Amniotic epithelial cell (primary cell): ENCODE results near the gene VASN.
"Not testable (repeated sequence)": the region's sequence is repeated elsewhere in the genome, so short reads cannot be mapped to it uniquely, and the experiment has no call there.

ENCODE experiments used
- DNase-seq: peaks from one replicate; pipeline ENCODE4 v3.0.0-alpha.2; 2010; ENCODE audit warnings: low read depth

The VASN gene

DNA sequence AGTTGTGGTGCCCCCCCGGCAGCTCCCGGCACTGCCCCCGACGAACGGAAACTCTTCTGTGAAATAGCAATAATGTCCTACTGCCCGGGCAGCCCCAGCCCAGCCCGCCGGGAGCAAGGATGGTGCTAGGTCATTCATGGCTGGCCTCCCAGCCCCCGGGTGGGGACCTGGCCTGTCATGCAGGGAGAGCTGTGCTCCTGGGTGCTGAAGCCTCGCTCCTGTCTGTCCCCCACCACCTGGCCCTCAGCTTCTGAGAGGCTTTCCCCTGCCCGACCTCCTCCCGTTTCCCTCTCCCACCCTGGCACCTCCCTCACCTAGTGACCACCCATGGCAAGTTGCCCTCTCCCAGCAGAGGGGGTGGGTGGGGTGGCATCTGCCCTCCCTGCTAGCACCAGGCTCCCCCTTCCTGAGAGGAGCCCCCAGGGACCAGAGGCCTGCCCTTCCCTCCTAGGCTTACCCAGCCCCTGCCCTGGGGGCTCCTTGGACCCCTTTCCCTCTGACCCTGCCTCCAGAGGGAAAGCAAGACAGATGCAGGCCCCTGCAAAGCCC, 34.0 kb upstream of the VASN start:
- DNase-seq, result no peak

DNA sequence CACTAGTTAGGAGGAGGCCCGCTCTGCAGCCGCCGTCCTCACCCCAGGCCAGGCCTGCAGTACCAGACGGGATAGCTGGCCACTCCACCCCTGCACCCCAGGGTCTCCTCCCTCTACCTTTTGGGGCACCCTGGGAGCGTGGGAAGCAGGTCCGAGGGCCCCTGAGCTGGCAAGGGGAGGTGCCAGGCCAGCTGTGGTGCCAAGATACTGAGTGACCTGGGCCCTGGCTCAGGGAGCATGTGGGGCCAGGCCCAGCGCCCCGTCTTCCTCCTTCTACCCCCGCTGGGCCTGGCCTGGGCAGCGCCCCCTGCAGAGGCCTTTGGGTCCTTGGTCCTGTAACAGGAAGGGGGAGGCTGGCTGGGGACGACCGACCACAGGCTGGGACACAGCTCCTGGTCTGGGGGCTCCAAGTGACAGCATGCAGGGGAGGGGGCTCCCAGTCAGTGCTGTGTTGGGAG, 33.5 kb upstream of the VASN start:
- DNase-seq, result no peak

DNA sequence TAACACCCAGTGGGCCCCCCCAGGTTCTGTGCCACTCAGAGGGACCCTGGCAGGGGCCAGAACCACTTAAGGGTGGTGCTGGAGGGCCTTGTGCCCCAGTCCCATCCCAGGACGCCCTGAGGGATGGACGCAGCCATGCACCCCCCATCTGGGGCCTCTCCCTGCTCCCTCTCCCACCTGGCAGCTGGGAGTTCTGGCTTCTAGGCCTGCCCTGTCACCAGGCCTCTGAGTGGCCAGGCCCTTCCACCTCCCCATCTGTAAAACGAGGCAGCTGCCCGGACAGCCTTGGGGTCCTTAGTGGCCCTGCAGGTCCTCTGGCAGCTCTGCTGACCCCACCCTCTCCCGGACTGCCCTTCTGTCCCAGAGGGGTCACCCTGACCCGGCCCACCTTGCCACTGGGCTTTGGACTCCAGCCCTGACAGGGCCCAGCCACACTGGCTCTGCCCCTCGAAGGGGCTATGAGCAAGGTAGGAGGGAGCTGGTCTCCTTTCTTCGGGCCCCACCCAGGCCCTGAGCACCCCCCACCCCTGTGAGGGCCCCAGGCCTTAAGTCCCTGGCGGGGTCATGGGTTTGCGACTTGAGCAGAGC, 32.8 kb upstream of the VASN start:
- no peak for DNase-seq

DNA sequence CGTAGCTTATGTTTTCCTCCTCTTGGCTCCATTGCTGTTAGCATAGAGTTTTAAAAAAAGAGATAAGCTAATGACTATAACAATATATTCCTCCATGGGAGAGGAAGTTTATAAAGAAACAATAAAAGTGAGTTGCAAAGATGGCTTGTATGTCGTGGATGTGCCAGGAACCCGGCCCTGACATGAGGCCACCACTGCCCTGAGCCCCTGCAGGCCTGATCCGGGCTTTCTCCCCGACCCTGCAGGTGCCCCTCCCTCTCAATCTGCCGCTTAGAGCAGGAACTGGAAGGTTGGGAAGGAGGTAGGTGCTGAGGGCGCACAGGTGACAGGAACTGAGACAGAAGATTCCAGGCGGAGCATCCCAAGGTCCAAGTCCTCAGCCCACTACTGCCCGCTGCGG, 32.2 kb upstream of the VASN start:
- no peak for DNase-seq

DNA sequence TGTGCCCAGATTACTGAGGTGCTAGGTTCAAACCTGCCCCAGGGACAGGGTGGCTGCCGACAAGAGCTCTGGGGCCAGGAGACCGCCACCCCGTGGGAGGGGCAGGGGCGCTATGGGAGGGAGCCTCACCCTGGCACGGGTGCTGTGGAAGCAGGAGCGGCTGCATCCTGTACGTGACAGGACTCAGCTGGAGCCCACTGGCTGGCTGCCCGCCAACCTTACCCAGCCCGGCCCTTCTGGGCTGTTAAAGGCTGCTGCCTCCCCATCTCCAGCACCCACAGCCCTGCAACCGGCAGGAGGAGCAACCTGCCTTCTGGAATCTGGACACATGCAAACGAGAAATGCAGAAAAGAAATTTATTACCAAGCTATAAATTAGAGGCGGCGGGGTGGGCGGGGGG, 31.7 kb upstream of the VASN start:
- DNase-seq, result no peak

DNA sequence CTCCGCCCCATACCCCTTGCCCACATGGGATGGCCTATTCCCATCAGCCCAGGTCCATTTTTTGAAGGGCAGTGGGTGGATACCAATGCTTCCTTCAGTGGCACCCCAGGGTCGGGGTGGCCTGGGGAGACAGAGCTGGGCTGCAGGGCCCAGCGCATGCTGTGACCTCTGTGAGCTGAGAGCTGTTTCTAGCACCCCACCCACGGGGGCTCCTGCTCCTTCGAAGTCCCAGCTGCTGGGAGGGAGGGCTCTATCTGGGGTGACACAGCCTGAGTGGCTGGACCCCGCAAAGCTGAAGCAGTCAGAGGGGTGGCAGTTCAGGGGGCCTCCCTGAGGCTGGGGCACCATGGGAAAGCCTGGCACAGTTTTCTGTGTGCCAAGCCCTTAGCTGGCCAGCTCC, 31.2 kb upstream of the VASN start:
- no peak for DNase-seq

DNA sequence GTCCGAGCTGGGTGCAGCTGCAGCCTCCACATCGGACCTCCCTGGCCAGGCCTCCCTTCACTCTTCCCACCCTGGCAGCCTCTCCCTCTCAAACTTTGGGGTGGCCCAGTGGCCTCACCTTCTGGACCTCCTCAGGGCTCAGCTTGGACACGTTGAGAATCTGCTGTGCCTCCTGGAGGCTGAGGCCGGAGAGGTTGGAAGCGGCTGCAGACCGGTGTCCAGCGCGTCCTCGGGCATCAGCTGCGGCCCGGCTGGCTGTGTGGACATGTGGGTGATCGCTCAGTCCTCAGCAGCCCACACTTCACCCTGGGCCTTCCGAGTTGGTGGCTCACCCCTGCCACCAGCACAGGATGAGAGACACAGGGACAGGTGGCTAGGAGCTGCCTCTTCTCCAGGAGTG, 30.4 kb upstream of the VASN start:
- DNase-seq, result no peak

DNA sequence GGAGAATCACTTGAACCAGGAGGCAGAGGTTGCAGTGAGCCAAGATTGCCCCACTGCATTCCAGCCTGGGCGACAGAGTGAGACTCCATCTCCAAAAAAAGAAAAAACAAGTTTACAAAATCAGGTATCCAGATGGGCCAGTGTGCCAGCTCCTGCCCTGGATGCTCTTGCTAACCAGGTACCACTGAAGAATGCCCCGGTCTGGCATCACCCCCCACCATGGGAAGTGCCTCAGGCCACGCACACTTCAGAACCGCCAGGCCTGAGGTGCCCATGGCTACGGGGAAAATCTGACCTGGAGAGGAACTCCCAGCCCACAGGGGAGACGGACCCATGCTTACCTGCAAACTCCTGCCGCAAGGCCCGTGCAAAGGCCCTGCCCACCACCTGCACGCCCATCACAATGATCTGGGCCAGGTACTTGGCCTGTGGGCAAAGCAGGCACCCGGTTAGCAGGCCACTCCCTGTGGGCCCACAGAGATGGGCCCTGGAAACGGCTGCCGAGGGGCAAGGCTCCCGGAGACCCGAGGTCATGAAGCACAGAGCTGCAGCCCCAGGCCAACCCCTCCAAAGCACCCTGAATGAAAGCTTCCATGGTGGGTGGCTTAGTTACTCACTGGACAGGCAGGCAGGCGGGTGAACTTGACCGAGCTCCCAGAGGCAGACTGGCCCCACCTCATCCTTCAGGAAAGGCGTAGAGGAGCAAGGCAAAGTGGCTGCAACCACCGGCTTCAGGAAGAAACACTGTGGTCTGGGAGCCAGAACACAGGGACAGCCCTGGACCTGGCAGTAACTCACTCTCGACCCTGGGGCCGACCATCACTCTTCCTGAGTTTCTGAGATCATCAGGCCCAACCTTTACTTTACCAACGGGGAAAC, 28.5 kb upstream of the VASN start:
- DNase-seq, result peak; percentile 43

DNA sequence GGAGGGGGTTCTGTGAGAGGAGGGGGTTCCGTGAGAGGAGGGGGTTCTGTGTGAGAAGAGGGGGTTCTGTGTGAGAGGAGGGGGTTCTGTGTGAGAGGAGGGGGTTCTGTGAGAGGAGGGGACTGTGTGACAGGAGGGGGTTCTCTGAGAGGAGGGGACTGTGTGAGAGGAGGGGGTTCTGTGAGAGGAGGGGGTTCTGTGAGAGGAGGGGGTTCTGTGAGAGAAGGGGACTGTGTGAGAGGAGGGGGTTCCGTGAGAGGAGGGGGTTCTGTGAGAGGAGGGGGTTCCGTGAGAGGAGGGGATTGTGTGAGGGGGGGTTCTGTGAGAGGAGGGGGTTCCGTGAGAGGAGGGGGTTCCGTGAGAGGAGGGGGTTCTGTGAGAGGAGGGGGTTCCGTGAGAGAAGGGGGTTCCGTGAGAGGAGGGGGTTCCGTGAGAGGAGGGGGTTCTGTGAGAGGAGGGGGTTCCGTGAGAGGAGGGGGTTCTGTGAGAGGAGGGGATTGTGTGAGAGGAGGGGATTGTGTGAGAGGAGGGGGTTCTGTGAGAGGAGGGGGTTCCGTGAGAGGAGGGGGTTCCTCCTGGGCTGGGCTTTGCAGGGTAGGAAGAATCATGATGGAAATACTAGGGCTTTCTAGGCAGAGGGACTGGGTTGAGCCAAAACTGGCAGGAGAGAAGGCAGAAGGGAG, 27.2 kb upstream of the VASN start:
- DNase-seq, result not testable (repeated sequence)

DNA sequence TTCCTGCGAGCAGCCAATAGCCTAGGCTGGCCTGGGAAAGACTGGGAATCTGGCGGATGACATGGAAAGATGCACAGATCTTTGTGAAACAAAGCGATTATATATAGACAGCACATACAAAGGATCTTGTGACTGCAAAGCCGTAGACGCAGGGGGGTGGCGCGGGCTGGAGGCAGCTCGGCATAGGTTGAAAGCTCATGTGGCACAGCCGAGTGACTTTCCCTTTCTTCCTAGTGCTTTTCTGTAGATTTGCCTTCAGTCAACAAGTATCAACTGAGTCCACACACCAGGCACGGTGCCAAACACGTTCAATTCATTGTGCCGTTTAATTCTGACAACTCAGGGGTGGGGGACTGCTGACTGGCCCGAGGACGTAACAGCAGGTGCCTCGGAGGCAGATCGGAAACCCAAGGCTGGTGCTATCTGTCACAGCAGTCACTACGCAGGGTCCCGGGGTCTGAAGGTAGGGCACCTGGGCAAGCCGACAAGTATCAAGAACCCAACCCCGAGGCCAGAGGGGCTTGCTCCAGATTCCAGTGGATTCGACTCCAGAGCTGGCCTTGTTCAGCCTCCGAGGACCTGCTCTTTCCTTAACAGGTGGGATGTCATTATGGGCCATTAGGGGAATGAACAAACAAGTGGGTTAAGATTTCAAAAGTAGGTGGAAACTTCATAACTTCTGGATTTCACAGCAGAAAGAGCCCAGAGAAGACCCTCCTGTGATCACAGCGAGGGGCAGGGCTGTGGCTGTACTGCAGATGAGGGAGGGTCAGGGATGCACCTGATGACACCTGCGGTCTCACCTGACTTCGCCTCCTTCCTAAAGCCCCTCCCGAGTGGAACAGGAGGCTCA, 26.4 kb upstream of the VASN start:
- peak; percentile 30 for DNase-seq

DNA sequence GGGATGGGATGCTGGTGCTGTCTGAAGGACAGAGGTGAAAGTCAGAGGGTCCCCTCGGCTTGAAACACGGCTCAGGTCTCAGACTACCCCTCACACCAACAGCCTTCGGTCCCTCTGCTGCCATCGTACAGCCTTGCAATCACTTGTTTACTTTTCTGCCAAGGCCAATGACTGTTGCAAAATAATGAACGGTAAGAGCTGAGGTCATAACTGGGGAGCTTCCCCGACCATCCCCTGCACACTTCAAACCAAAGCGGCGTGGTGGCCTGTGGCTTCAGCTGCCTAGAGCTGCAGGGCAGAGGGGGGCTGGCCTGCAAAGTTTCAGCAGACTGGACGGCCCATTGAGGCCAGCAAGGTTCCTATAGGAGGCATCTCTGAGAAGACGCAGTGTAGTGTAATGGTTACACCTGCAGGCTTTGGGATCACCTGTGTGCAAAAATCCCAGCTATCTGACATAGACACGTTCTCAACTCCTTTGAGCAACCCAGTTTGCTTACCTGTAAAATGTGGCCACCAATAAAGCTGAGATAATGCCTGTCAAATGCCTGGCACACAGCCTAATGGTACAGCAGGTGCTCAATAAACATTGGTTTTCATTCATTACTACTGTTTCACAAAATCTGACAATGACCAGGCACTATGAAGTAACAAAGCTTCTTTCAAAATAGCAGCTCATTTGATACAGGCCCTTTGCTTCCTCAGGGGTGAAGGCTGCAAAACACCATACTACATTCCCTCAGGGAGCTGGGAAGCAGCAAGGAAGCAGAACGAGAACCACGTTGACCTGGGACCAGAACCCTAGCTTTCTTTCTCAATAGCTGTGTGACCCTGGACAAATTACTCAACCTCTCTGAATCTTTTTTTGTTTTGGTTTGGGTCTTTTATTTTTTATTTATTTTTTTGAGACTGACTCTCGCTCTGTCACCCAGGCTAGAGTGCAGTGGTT, 25.5 kb upstream of the VASN start:
- DNase-seq, result peak; percentile 65

DNA sequence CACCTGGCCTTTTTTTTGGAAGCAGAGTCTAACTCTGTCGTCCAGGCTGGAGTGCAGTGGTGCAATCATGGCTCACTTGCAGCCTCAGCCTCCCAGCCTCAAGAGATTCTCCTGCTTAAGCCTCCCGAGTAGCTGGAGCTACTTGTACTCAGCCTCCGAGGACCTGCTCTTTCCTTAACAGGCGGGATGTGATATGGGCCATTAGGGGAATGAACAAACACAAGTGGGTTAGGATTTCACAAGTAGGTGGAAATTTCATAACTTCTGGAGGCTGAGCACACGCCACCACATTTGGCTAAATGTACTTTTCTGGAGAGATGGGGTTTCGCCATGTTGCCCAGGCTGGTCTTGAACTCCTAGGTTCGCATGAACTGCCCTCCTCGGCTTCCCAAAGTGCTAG, 24.6 kb upstream of the VASN start:
- DNase-seq, result peak; percentile 91

DNA sequence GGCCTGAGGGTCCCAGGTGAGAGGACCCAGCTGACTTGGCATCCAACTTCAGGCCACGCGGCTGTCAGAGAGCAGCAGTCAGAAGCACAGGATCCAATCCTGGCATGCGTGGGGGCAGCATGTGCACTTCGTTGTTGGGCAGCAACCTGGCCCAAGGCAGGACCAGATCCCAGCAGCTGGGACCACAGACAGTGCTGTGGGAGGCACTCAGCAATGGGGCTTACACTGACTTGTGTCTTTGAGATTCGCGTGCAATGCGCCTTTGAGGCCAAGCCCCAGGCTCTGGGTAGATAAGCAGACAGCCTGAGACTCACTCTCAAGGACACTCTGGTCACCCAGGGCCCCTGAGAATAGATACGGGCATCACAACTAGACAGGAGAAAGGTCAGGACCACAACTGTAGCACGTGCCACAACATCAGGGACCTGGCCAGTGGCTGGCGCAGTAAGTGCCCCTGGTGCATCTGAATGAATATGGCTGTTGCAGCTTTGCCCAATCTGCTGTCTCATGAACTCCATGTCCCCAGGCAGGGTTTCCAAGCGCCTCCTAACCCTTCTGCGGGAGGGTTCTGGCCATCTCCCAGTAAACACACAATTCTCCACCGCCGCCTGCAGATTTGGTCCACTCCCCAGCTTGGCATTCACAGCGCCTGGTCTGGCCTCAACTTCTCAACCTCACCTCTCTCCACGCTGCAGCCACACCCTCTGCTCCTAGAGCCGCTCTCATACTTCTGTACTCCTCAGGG, 23.7 kb upstream of the VASN start:
- DNase-seq, result no peak

DNA sequence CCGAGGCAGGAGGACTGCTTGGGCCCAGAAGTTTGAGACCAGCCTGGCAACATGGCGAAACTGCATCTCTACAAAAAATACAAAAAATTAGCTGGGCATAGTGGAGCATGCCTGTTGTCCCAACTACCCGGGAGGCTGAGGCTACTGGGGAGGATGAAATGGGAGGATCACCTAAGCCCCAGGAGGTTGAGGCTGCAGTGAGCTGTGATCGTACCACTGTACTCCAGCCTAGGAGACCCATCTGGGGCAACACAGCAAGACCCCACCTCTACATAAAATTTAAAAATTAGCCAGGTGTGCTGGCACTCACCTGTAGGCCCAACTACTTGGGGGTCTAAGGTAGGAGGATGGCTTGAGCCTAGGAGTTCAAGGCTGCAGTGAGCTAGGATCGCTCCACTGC, 22.3 kb upstream of the VASN start:
- DNase-seq, result no peak

DNA sequence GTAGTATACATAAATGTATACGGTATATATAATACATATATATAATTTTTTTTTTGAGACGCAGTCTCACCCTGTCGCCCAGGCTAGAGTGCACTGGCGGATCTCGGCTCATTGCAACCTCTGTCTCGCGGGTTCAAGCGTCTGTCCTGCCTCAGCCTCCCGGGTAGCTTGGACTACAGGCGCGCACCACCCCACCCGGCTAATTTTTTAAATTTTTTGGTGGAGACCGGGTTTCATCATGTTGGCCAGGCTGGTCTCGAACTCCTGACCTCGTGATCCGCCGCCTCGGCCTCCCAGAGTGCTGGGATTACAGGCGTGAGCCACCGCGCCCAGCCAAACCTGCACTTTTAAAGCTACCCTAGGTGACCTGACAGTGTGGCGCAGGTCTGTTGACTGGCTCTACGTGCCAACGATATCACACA, 21.3 kb upstream of the VASN start:
- DNase-seq, result no peak

DNA sequence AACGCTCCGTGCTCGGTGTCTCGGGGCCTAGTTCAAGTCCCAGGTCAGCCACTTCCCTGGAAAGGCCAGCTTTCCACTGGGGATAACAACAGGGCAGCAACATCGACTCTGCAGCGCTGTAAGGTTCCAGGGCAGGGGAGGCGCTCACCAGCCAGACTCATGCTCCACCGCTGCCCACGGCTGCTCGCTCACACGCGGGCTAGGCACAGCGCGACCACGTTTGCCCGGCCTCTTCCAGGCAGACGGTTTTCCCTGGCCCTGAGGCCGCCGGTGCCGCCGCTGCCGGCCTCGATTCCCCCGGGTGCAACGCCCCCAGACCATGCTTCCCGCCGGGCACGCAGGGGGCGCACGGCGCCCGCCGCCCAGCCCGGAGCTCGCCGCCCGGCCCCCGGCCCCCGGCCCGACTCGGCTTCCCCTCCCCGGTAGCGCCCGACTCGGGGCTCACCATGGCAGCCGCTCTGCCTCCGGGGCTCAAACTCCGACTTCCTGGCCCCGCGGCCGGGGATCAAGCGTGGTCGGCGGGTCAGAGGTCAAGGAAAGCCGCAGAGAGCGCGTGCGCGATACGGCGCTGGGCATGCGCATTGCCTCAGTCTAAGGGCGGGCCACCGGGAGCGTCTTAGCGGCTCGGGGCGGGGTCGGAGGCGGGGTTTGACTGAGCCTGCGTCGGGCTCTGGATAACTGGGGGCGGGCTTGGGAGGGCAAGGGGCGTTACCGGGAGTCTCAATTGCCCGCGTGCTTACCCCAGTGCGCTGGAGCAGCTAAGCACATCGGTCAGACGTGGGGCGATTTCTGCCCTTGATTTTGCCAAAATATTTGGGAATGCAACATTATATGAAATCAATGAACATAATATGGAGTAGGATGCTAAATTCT, 20.6 kb upstream of the VASN start, which contains the start of gene PAM16:
Gene PAM16, minus strand, starts transcription at position 535 of the 873 bp plus-strand sequence. Its CDS starts 87 bp downstream, at position 448.
- peak; percentile 87 for DNase-seq

DNA sequence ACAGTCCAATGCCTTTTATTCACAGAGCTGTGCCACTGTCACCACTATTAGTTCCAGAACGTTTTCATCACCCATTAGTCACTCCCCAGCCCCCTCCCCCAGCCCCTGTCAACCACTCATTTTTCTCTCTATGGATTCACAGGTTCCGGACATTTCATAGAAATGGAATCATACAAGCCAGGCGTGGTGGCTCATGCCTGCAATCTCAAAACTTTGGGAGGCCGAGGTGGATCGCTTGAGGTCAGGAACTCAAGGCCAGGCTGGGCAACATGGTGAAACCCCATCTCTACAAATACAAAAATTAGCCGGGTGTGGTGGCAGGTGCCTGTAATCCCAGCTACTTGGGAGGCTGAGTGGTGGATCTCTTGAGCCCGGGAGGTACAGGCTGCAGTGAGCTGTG, 19.8 kb upstream of the VASN start:
- DNase-seq, result peak; percentile 61

DNA sequence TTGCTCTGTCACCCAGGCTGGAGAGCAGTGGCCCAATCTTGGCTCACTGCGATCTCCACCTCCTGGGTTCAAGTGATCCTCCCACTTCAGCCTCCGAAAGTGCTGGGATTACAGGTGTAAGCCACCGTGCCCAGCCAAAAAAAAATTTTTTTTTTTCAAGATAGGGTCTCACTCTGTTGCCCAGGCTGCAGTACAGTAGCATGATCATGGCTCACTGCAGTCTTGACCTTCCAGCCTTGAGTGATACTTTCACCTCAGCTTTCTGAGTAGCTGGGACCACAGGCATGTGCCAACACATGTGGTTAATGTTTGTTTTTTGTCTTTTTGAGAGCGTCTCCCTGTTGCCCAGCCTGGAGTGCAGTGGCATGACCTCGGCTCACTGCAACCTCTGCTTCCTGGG, 18.8 kb upstream of the VASN start:
- no peak for DNase-seq

DNA sequence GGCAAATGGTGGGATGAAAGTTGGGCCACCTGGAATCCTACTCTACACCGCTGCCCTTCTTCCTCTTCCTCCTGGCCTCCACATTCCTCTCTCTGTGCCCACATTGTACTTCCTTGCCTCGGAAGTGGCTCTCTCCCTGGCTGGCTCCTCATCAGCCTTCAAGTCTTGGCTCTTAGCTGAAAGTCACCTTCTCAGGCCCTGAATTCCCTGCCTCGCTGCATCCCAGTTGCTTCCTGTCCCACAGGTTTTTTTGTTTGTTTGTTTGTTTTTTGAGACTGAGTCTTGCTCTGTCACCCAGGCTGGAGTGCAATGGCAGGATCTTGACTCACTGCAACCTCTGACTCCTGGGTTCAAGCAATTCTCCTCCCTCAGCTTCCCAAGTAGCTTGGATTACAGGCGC, 18.0 kb upstream of the VASN start:
- no peak for DNase-seq
